HL-60/S4 treated with phorbol 12-myristate 13-acetate at 8.2 ng/mL for 4 days and 3 days (cell line): ENCODE measurements around the gene SURF2.
"Not testable (repeated sequence)": the region's sequence is repeated elsewhere in the genome, so short reads cannot be mapped to it uniquely, and the experiment has no call there.

Experiments used
- in situ Hi-C: fragments of 300-500 bp; cut with MboI; formaldehyde crosslinking; loops from 2 replicates; pipeline ENCODE4 v1.15.0; 2022; ENCODE audit warnings: low sequenced_read_pairs

Gene SURF2

GRCh38 chr9:133375724-133376654 is 19.6 kb downstream of the SURF2 start, which contains the start of the genes STKLD1 and SURF4:
Gene STKLD1 (plus strand): TSS chr9:133376366. CDS start chr9:133376474, 108 bp downstream.
Gene SURF4 (minus strand): TSS chr9:133376060. CDS start chr9:133375969, 91 bp downstream.
- in situ Hi-C loops = no loop called here

GRCh38 chr9:133377280-133377679 is 20.9 kb downstream of the SURF2 start:
- in situ Hi-C loops = not testable (repeated sequence)

- in situ Hi-C loops = no loop called here
Measured at GRCh38 chr9:133377721-133378216, 21.4 kb downstream of the SURF2 start.

GRCh38 chr9:133378408-133378962 is 22.1 kb downstream of the SURF2 start:
- in situ Hi-C loops = no loop called here

GRCh38 chr9:133379153-133380086 is 23.1 kb downstream of the SURF2 start:
- in situ Hi-C loops = no loop called here

GRCh38 chr9:133380734-133381133 is 24.4 kb downstream of the SURF2 start:
- in situ Hi-C loops = no loop called here

GRCh38 chr9:133382507-133383141 is 26.3 kb downstream of the SURF2 start:
- in situ Hi-C loops = no loop called here

- in situ Hi-C loops = no loop called here
Measured at GRCh38 chr9:133383438-133383837, 27.1 kb downstream of the SURF2 start.

GRCh38 chr9:133384736-133385321 is 28.5 kb downstream of the SURF2 start:
- in situ Hi-C loops = no loop called here

GRCh38 chr9:133385452-133385851 is 29.1 kb downstream of the SURF2 start:
- in situ Hi-C loops = no loop called here

- in situ Hi-C loops = no loop called here
Measured at GRCh38 chr9:133386338-133386737, 30.0 kb downstream of the SURF2 start.

- in situ Hi-C loops = no loop called here
Measured at GRCh38 chr9:133387680-133388079, 31.3 kb downstream of the SURF2 start.

- in situ Hi-C loops = no loop called here
Measured at GRCh38 chr9:133389025-133389557, 32.7 kb downstream of the SURF2 start.

GRCh38 chr9:133389562-133389961 is 33.2 kb downstream of the SURF2 start:
- in situ Hi-C loops = no loop called here

- in situ Hi-C loops = no loop called here
Measured at GRCh38 chr9:133390713-133391112, 34.4 kb downstream of the SURF2 start.

GRCh38 chr9:133391449-133391848 is 35.1 kb downstream of the SURF2 start:
- in situ Hi-C loops = not testable (repeated sequence)

GRCh38 chr9:133392308-133392707 is 36.0 kb downstream of the SURF2 start:
- in situ Hi-C loops = not testable (repeated sequence)

- in situ Hi-C loops = no loop called here
Measured at GRCh38 chr9:133393399-133393798, 37.0 kb downstream of the SURF2 start.

GRCh38 chr9:133394687-133395271 is 38.4 kb downstream of the SURF2 start:
- in situ Hi-C loops = no loop called here
